HK-2 (cell line): ENCODE results near the gene CPNE9.
"Not testable (repeated sequence)": the region's sequence is repeated elsewhere in the genome, so short reads cannot be mapped to it uniquely, and the experiment has no call there.

Experiments
- DNase-seq: peaks from one replicate; pipeline ENCODE4 v3.0.0-alpha.2; 2018; ENCODE audit not compliant: unreplicated experiment

CPNE9 gene

GRCh38 chr3:9746330-9746729 is 42.7 kb downstream of the CPNE9 start:
- DNase-seq: peak; percentile 53

- DNase-seq: peak; percentile 75
Observed at GRCh38 chr3:9747267-9747666, 43.6 kb downstream of the CPNE9 start.

GRCh38 chr3:9748031-9748430 is 44.4 kb downstream of the CPNE9 start:
- no peak for DNase-seq

- no peak for DNase-seq
Observed at GRCh38 chr3:9749296-9749644, 45.6 kb downstream of the CPNE9 start.

GRCh38 chr3:9749645-9750555 is 46.3 kb downstream of the CPNE9 start, which contains the start of gene OGG1:
TSS of gene OGG1 (plus strand) at chr3:9749952. CDS start at chr3:9750287, 335 bp downstream.
- DNase-seq: peak; percentile 92

- DNase-seq: no peak
Observed at GRCh38 chr3:9750556-9751411, 47.2 kb downstream of the CPNE9 start.

- no peak for DNase-seq
Observed at GRCh38 chr3:9754678-9755077, 51.0 kb downstream of the CPNE9 start.

GRCh38 chr3:9757427-9757826 is 53.8 kb downstream of the CPNE9 start:
- no peak for DNase-seq

GRCh38 chr3:9760779-9761505 is 57.3 kb downstream of the CPNE9 start:
- DNase-seq: no peak

- DNase-seq: no peak
Observed at GRCh38 chr3:9761919-9762318, 58.3 kb downstream of the CPNE9 start.

GRCh38 chr3:9762871-9763270 is 59.2 kb downstream of the CPNE9 start:
- no peak for DNase-seq

- no peak for DNase-seq
Observed at GRCh38 chr3:9765865-9766264, 62.2 kb downstream of the CPNE9 start.

- DNase-seq: no peak
Observed at GRCh38 chr3:9767418-9767817, 63.8 kb downstream of the CPNE9 start.

GRCh38 chr3:9768141-9768775 is 64.6 kb downstream of the CPNE9 start:
- no peak for DNase-seq

GRCh38 chr3:9769012-9769411 is 65.4 kb downstream of the CPNE9 start:
- no peak for DNase-seq

- DNase-seq: peak; percentile 71
Observed at GRCh38 chr3:9769426-9770275, 66.0 kb downstream of the CPNE9 start, which contains the start of gene CAMK1. TSS of gene CAMK1 (minus strand) at chr3:9769947. CDS start at chr3:9767749, 2,198 bp downstream.

- DNase-seq: no peak
Observed at GRCh38 chr3:9770276-9770812, 66.7 kb downstream of the CPNE9 start.

- DNase-seq: not testable (repeated sequence)
Observed at GRCh38 chr3:9771007-9771406, 67.4 kb downstream of the CPNE9 start.

- no peak for DNase-seq
Observed at GRCh38 chr3:9776896-9777693, 73.5 kb downstream of the CPNE9 start.
